Fibroblast of lung (primary cell): ENCODE measurements around the gene ACTR1B.

Source experiments
- EZH2 ChIP-seq: IDR thresholded peaks from 2 replicates; pipeline ENCODE4 v1.5.1; 2012; ENCODE audit warnings: low read length, control low read depth, mild to moderate bottlenecking; ENCODE audit errors: missing control alignments
- TF ChIP-seq, protein P1 (sequence below), 2 donors: IDR thresholded peaks in 1 of 2; conservative IDR thresholded peaks in 1 of 2; 1 replicate in 1 of 2; 2 replicates in 1 of 2; pipeline ENCODE4 v1.5.1; 2011 to 2012; ENCODE audit warnings: low read length in 2 of 2, control low read depth in 1 of 2, inconsistent platforms in 1 of 2, low read depth in 1 of 2, mild to moderate bottlenecking in 1 of 2

DNA sequence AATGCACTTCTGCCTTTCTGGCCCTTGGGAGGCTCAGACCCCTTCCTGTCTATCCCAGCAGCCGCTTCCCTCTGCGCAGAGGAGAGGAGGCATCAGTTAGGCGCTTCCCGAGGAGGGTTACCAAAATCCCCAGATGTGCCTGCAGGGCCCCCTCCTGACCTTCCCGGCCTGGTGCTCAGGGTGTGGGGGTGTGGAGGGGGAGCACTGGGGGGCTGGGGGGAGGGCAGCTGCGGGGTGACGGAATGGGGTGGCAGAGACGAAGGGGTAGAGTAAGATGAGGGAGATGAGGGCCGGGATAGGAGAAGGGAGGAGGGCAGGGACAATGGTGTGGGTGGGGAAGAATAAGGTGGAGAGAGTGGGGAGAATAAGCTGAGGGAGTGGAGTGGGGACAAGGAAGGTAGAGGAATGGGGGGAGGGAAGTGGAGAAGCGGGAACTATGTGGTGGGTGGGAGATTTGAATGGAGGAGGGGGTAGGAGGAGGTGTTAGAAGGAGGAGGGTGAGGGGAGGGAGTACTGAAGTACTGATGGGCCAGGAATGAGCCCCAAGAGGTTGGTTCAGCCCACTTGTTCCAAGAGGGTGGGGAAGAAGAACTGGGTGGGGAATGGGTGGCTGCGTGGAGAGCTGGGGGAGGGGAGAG, 43.0 kb upstream of the ACTR1B start:
- TF ChIP-seq, protein P1, sequence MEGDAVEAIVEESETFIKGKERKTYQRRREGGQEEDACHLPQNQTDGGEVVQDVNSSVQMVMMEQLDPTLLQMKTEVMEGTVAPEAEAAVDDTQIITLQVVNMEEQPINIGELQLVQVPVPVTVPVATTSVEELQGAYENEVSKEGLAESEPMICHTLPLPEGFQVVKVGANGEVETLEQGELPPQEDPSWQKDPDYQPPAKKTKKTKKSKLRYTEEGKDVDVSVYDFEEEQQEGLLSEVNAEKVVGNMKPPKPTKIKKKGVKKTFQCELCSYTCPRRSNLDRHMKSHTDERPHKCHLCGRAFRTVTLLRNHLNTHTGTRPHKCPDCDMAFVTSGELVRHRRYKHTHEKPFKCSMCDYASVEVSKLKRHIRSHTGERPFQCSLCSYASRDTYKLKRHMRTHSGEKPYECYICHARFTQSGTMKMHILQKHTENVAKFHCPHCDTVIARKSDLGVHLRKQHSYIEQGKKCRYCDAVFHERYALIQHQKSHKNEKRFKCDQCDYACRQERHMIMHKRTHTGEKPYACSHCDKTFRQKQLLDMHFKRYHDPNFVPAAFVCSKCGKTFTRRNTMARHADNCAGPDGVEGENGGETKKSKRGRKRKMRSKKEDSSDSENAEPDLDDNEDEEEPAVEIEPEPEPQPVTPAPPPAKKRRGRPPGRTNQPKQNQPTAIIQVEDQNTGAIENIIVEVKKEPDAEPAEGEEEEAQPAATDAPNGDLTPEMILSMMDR (conservative IDR thresholded peaks at IDR 0.05 in 1 of 2, IDR thresholded peaks at IDR 0.05 in 1 of 2; ENCODE audit: low read depth in 1 of 2, low read length in 2 of 2), result no peak
- TF ChIP-seq EZH2, result no peak
